Neural cell (in vitro differentiated cells): ENCODE data around the gene PHB1. TPM values are rescaled to one million over a fixed set of nuclear protein-coding genes. Genes with fewer than 3 reads are reported as not detected.

Experiments used
- H2AFZ ChIP-seq: fragments of 200-600, 300-800 bp; sonication (generic), shearing (Covaris generic); 2 replicates; pipeline ENCODE4 v1.6.0; 2014; ENCODE audit warnings: low read depth, mild to moderate bottlenecking, antibody characterized with exemption, low read length, moderate library complexity
- H3F3A ChIP-seq: fragments of 200-600 bp; shearing (Covaris generic); 2 replicates; pipeline ENCODE4 v1.6.1; 2016; ENCODE audit warnings: mild to moderate bottlenecking, moderate library complexity, mixed read lengths, antibody characterized with exemption, low read length; ENCODE audit not compliant: insufficient read depth, poor library complexity, severe bottlenecking
- H3K27ac ChIP-seq: fragments of 200-600, 300-800 bp; sonication (generic), shearing (Covaris generic); 2 replicates; pipeline ENCODE4 v1.5.1; 2014; ENCODE audit warnings: mild to moderate bottlenecking, low read length, moderate library complexity
- H3K27me3 ChIP-seq: fragments of 300-800, 200-600 bp; sonication (generic), shearing (Covaris generic); 2 replicates; pipeline ENCODE4 v1.6.0; 2014; ENCODE audit warnings: mild to moderate bottlenecking, low read depth, low read length, moderate library complexity; ENCODE audit not compliant: insufficient read depth
- H3K36me3 ChIP-seq: fragments of 300-800, 200-600 bp; sonication (generic), shearing (Covaris generic); 2 replicates; pipeline ENCODE4 v1.5.1; 2014; ENCODE audit warnings: mild to moderate bottlenecking, antibody characterized with exemption, low read length, moderate library complexity; ENCODE audit not compliant: insufficient read depth
- H3K4me2 ChIP-seq: fragments of 300-800, 200-600 bp; sonication (generic), shearing (Covaris generic); 2 replicates; pipeline ENCODE4 v1.6.0; 2014; ENCODE audit warnings: mild to moderate bottlenecking, low read length
- H3K4me3 ChIP-seq: fragments of 300-800, 200-600 bp; sonication (generic), shearing (Covaris generic); 2 replicates; pipeline ENCODE4 v1.5.1; 2014; ENCODE audit warnings: mild to moderate bottlenecking, low read length, moderate library complexity
- H3K79me2 ChIP-seq: fragments of 200-600 bp; shearing (Covaris generic); replicated peaks from 2 replicates; pipeline ENCODE4 v1.6.0; 2014; ENCODE audit warnings: mild to moderate bottlenecking, low read length, moderate library complexity; ENCODE audit not compliant: insufficient read depth
- H3K9ac ChIP-seq: fragments of 300-800, 200-600 bp; sonication (generic), shearing (Covaris generic); 2 replicates; pipeline ENCODE4 v1.6.1; 2016; ENCODE audit warnings: mild to moderate bottlenecking, low read length, mixed read lengths
- H3K9me2 ChIP-seq: fragments of 200-600 bp; shearing (Covaris generic); 2 replicates; pipeline ENCODE4 v1.6.1; 2016; ENCODE audit warnings: mild to moderate bottlenecking, low read length, mixed read lengths; ENCODE audit not compliant: insufficient read depth
- H3K9me3 ChIP-seq: fragments of 200-600, 300-800 bp; sonication (generic), shearing (Covaris generic); 2 replicates; pipeline ENCODE4 v1.6.1; 2016; ENCODE audit warnings: mild to moderate bottlenecking, mixed run types, low read length, moderate library complexity, mixed read lengths
- H4K20me1 ChIP-seq: fragments of 200-600 bp; shearing (Covaris generic); 2 replicates; pipeline ENCODE4 v1.6.1; 2016; ENCODE audit warnings: mild to moderate bottlenecking, mixed run types; ENCODE audit not compliant: insufficient read depth
- EP300 ChIP-seq: fragments of 450-650 bp; conservative IDR thresholded peaks from 2 replicates; pipeline ENCODE4 v1.6.1; 2014; ENCODE audit warnings: antibody characterized with exemption, mild to moderate bottlenecking, moderate library complexity; ENCODE audit not compliant: poor library complexity, severe bottlenecking
- EZH2 ChIP-seq: fragments of 200-600, 300-800 bp; shearing (Covaris generic), sonication (generic); IDR thresholded peaks from 2 replicates; pipeline ENCODE4 v1.6.1; 2014; ENCODE audit warnings: antibody characterized with exemption, low read length, borderline replicate concordance, mild to moderate bottlenecking; ENCODE audit not compliant: insufficient read depth, poor library complexity, severe bottlenecking
- MXI1 ChIP-seq: fragments of 450-650 bp; conservative IDR thresholded peaks from 2 replicates; pipeline ENCODE4 v1.6.1; 2014; ENCODE audit warnings: antibody characterized with exemption, mild to moderate bottlenecking; ENCODE audit not compliant: poor library complexity, severe bottlenecking
- POLR2AphosphoS5 ChIP-seq: IDR thresholded peaks from 2 replicates; pipeline ENCODE4 v1.6.1; 2012
- RAD21 ChIP-seq: fragments of 450-650 bp; conservative IDR thresholded peaks from 2 replicates; pipeline ENCODE4 v1.6.1; 2014; ENCODE audit warnings: antibody characterized with exemption, mild to moderate bottlenecking, moderate library complexity
- SMC3 ChIP-seq: fragments of 450-650 bp; conservative IDR thresholded peaks from 2 replicates; pipeline ENCODE4 v1.6.1; 2014; ENCODE audit warnings: antibody characterized with exemption, mild to moderate bottlenecking, moderate library complexity; ENCODE audit not compliant: poor library complexity
- TAF1 ChIP-seq: IDR thresholded peaks from 2 replicates; pipeline ENCODE4 v1.6.1; 2012; ENCODE audit warnings: low read depth
- polyA plus RNA-seq: library from polyadenylated mRNA; depleted of rRNA; stranded (reverse); fragments of >200 nt; gene quantifications from 2 replicates; pipeline ENCODE4 v1.2.3, GENCODE V29; 2014
- TF ChIP-seq, protein P1 (sequence below): fragments of 450-650 bp; IDR thresholded peaks from 2 replicates; pipeline ENCODE4 v1.5.1; 2014; ENCODE audit warnings: antibody characterized with exemption, mild to moderate bottlenecking, moderate library complexity; ENCODE audit not compliant: poor library complexity, severe bottlenecking
- TF ChIP-seq, protein P2 (sequence below): IDR thresholded peaks from 2 replicates; pipeline ENCODE4 v1.6.1; 2012; ENCODE audit warnings: borderline replicate concordance

Gene PHB1
- polyA plus RNA-seq, 1 donor from 2014 or later, result 99.0 TPM

DNA sequence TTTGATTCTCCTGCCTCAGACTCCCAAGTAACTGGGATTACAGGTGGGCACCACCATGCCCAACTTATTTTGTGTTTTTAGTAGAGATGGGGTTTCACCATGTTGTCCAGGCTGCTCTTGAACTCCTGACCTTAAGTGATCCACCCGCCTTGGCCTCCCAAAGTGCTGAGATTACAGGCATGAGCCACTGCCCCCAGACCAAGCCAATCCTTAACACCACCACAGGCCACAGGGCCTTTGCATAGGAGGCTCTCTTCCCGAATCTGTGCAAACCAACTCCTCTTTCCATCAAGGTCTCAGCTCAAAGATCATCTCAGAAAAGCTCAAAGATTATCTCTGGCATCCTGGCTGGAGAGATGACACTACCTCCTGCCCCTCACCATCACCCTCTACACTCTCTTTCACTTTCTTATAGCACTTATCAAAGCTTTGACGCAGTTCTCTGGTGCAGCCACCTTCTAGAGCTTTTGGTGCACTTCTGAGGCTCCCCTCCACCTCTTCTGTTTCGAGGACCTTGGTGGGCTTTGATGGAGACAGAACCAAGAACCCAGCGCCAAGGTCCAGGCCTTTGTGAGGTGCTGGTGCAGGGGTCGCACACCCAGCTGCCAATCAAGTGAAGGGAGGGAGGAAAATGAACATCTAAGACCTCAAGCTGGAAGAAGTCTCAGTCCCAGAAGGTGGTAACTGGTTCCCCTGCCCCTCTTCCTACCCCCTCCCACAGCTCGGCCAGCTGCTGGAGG, 23.2 kb upstream of the PHB1 start:
- Histone ChIP-seq H4K20me1 (no peaks in the 10 kb centered on the region), H3K27me3 (no peaks in the 10 kb centered on the region), H3K4me3 (no peak overlapping the region), H3K9me3 (no peaks in the 10 kb centered on the region), H3K79me2 (no peaks in the 10 kb centered on the region), H3K27ac (no peak overlapping the region), H3K9ac (no peak overlapping the region), H2AFZ (no peak overlapping the region), H3K4me2 (no peak overlapping the region), H3F3A (no peaks in the 10 kb centered on the region), H3K36me3 (no peaks in the 10 kb centered on the region), H3K9me2 (no peaks in the 10 kb centered on the region)
- TF ChIP-seq EP300 (no peak), RAD21 (no peak)

DNA sequence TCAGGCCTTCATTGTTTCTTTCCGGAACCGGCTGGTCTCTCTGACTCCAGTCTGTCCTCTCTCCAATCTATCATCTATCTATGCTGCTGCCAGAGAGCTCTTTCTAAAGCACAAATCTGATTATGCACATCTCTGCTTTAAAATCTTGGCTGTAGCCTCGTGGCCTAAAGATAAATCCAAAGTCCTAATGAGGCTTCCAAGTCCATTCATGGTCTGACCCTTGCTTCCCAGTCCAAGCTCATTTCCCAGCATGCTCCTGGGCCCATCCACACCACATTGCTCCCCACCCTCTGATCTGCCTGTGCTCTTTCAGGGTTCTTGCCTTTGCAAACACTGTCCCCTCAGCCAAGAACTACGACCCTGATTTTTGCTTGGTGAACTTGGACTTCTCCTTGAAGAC, 21.5 kb upstream of the PHB1 start:
- TF ChIP-seq EP300 (no peak), TAF1 (no peak)
- H4K20me1 ChIP-seq, result no peaks in the 10 kb centered on the region
- no peak overlapping the region for H3K9ac ChIP-seq
- no peaks in the 10 kb centered on the region for H3K9me3 ChIP-seq
- H2AFZ ChIP-seq, result no peak overlapping the region
- no peak overlapping the region for H3K27ac ChIP-seq
- H3K9me2 ChIP-seq, result no peaks in the 10 kb centered on the region
- H3F3A ChIP-seq, result no peaks in the 10 kb centered on the region
- H3K27me3 ChIP-seq, result no peaks in the 10 kb centered on the region
- H3K36me3 ChIP-seq, result no peaks in the 10 kb centered on the region
- H3K4me3 ChIP-seq, result no peak overlapping the region
- no peak overlapping the region for H3K4me2 ChIP-seq
- no peaks in the 10 kb centered on the region for H3K79me2 ChIP-seq

DNA sequence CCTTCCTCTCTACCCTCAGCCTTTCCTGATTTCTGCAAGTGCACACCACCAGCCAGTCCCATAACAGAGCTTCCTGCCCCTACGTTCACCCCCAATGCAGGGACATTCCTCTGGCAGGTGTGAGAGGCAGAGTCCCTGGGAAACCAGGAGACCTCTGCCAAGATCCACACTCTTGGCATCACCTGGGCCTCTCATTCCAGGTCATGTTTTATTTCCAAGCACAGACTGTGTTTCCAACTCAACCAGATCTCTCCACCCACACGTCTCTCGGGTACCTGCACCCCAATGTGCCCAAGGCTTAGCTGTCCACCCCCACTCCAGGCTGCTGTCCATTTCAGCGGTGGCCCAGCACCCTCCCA, 21.0 kb upstream of the PHB1 start:
- Histone ChIP-seq H3K9me3 (no peaks in the 10 kb centered on the region), H3K9me2 (no peaks in the 10 kb centered on the region), H3K27ac (no peak overlapping the region), H3K4me3 (no peak overlapping the region), H3K27me3 (no peaks in the 10 kb centered on the region), H4K20me1 (no peaks in the 10 kb centered on the region), H3K4me2 (no peak overlapping the region), H3K36me3 (no peaks in the 10 kb centered on the region), H3F3A (no peaks in the 10 kb centered on the region), H2AFZ (no peak overlapping the region), H3K9ac (no peak overlapping the region), H3K79me2 (no peaks in the 10 kb centered on the region)
- TF ChIP-seq, protein P1, sequence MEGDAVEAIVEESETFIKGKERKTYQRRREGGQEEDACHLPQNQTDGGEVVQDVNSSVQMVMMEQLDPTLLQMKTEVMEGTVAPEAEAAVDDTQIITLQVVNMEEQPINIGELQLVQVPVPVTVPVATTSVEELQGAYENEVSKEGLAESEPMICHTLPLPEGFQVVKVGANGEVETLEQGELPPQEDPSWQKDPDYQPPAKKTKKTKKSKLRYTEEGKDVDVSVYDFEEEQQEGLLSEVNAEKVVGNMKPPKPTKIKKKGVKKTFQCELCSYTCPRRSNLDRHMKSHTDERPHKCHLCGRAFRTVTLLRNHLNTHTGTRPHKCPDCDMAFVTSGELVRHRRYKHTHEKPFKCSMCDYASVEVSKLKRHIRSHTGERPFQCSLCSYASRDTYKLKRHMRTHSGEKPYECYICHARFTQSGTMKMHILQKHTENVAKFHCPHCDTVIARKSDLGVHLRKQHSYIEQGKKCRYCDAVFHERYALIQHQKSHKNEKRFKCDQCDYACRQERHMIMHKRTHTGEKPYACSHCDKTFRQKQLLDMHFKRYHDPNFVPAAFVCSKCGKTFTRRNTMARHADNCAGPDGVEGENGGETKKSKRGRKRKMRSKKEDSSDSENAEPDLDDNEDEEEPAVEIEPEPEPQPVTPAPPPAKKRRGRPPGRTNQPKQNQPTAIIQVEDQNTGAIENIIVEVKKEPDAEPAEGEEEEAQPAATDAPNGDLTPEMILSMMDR, result no peak
- no peak for TF ChIP-seq SMC3
- TF ChIP-seq, protein P2, sequence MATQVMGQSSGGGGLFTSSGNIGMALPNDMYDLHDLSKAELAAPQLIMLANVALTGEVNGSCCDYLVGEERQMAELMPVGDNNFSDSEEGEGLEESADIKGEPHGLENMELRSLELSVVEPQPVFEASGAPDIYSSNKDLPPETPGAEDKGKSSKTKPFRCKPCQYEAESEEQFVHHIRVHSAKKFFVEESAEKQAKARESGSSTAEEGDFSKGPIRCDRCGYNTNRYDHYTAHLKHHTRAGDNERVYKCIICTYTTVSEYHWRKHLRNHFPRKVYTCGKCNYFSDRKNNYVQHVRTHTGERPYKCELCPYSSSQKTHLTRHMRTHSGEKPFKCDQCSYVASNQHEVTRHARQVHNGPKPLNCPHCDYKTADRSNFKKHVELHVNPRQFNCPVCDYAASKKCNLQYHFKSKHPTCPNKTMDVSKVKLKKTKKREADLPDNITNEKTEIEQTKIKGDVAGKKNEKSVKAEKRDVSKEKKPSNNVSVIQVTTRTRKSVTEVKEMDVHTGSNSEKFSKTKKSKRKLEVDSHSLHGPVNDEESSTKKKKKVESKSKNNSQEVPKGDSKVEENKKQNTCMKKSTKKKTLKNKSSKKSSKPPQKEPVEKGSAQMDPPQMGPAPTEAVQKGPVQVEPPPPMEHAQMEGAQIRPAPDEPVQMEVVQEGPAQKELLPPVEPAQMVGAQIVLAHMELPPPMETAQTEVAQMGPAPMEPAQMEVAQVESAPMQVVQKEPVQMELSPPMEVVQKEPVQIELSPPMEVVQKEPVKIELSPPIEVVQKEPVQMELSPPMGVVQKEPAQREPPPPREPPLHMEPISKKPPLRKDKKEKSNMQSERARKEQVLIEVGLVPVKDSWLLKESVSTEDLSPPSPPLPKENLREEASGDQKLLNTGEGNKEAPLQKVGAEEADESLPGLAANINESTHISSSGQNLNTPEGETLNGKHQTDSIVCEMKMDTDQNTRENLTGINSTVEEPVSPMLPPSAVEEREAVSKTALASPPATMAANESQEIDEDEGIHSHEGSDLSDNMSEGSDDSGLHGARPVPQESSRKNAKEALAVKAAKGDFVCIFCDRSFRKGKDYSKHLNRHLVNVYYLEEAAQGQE, result no peak
- no peak for TF ChIP-seq EZH2
- TF ChIP-seq MXI1, result no peak
- no peak for TF ChIP-seq TAF1
- no peak for TF ChIP-seq RAD21
- no peak for TF ChIP-seq POLR2AphosphoS5
- no peak for TF ChIP-seq EP300
